AG09309 (cell line): ENCODE results near the gene FHOD3.

Experiments used
- DNase-seq: peaks from one replicate; pipeline ENCODE4 v3.0.0-alpha.2; 2010; ENCODE audit warnings: low read depth
- H3K4me3 ChIP-seq: 2 replicates; pipeline ENCODE4 v1.5.1; 2011; ENCODE audit warnings: mild to moderate bottlenecking, low read depth, low read length, moderate library complexity; ENCODE audit not compliant: control insufficient read depth
- TF ChIP-seq, protein P1 (sequence below): IDR thresholded peaks from 2 replicates; pipeline ENCODE4 v1.5.1; 2011; ENCODE audit warnings: mild to moderate bottlenecking, low read depth, low read length, inconsistent platforms; ENCODE audit not compliant: insufficient read depth, control insufficient read depth; ENCODE audit errors: missing control alignments

Gene FHOD3

DNA sequence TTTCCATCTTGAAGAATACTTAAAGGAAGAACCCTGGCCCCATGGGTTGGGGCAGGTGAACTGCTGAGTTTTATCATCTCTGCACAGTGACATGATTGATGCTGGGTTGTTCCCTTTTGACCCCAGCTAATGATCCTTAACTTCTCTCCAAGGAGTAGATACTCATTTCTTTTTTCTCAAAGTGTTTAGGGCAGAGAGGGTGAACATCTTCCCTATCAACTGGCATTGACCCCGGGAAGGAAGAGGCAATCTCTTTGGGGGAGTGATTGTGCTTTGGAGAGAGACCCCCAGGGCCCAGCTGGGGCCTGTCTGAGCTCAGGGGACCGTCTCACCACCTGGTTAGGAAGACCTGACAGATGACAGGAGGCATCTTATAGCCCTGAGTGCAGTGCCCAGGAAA is 190.6 kb downstream of the FHOD3 start:
- H3K4me3 ChIP-seq: no peak overlapping the region
- no peak for DNase-seq
- TF ChIP-seq, protein P1, sequence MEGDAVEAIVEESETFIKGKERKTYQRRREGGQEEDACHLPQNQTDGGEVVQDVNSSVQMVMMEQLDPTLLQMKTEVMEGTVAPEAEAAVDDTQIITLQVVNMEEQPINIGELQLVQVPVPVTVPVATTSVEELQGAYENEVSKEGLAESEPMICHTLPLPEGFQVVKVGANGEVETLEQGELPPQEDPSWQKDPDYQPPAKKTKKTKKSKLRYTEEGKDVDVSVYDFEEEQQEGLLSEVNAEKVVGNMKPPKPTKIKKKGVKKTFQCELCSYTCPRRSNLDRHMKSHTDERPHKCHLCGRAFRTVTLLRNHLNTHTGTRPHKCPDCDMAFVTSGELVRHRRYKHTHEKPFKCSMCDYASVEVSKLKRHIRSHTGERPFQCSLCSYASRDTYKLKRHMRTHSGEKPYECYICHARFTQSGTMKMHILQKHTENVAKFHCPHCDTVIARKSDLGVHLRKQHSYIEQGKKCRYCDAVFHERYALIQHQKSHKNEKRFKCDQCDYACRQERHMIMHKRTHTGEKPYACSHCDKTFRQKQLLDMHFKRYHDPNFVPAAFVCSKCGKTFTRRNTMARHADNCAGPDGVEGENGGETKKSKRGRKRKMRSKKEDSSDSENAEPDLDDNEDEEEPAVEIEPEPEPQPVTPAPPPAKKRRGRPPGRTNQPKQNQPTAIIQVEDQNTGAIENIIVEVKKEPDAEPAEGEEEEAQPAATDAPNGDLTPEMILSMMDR: no peak

DNA sequence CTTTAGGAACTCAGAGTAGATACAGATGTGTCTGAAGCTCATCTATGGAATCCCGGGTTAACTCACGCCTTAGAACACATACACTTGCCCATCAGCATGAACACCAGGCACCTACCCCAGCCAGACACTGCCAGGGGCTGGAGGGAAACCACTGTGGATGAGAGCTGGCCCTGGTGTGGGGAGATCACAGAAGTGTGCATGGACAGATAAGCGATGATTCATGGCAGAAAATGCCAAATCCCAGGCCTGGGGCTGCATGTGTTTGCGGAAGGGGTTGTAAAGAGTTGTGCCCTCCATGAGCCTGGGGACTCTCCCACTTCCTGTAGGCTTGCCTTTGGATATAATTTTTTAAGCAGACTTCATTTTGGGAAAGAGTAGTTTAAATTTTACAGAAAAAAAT is 193.4 kb downstream of the FHOD3 start:
- DNase-seq: no peak
- TF ChIP-seq, protein P1: no peak
- H3K4me3 ChIP-seq: no peak overlapping the region

DNA sequence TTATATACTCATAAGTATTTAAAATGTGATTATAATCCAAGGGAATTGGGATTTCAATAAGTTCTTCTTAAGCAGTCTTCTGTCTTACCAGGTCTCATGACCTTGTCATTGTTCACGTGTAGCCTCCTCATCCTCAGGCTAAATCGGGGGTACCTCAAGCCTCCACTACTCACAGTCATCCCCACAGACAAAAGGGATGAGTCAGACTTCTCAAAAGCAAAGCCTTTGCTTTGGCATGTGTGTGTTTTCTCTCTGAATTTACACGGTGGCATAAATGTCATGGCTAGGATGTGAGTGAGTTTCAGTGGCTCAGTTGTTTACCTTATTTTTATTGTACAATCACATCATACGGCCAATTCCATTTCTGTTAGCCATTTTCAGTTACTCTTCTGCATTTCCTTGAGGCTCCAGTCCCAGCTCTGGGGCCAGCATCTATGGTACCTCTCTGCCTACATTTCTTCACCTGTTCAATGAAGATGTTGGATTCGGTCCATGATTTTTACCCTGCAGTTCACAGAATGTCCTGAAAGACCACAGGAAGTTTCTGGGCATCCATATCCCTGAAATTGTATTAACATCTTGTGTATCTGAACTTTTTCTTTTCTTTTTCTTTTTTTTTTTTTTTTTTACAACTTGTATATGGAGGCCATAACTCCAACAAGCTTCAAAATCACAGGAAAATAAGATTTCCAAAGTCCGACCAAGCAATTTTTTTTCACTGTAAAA is 195.3 kb downstream of the FHOD3 start:
- no peak overlapping the region for H3K4me3 ChIP-seq
- TF ChIP-seq, protein P1: no peak
- DNase-seq: no peak

DNA sequence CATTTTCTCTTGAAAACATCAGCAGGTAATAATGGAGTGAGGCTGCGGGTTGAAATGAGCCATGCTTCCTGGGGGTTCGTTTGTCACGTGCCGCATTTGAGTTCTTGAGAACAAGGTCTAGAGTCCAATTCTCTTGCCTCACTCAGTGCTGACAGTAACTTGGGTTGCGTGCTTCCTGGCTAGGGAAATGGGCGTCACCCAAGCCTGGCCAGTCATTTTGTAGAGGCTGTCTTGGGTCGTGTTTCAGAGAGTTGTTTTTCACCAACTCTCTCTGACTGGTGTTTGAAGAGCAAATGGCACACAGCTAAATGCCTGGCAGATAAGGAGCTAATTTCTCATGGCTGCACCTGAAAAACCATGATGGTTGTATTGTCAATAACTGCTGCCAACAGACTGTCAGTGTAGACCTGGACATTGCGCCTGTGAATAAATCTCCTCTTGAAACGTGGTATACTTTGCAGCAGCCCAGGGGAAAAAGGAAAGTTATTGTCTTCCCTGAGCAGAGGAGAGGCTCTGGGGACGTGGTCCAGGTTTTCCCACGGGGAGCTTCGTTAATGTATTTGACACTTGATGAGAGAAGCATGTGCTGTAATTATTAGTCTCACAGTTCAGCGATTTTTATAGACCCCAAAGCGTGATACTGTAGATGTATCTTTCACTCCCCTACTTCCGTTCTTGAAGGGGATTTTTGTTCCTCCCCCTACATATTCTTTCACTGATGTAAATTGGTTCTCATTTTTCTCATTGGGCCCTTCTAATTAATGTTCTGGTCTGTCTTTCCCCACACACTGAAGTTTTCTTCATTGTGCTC is 196.0 kb downstream of the FHOD3 start:
- no peak overlapping the region for H3K4me3 ChIP-seq
- TF ChIP-seq, protein P1: no peak
- DNase-seq: no peak

DNA sequence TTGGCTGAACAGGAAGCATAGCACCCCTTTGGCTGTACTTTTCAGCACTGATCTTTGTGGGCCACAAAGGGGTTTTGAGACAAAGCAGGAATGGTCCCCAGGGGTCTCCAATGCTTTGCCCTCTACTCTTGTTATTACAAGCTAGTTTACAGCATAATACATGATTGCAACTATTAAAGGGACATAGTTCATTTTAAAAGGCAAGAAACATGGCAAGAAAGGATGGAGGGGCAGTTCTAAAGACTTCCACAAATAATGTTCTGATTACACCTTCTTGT is 196.6 kb downstream of the FHOD3 start:
- no peak overlapping the region for H3K4me3 ChIP-seq
- no peak for DNase-seq
- TF ChIP-seq, protein P1: no peak

DNA sequence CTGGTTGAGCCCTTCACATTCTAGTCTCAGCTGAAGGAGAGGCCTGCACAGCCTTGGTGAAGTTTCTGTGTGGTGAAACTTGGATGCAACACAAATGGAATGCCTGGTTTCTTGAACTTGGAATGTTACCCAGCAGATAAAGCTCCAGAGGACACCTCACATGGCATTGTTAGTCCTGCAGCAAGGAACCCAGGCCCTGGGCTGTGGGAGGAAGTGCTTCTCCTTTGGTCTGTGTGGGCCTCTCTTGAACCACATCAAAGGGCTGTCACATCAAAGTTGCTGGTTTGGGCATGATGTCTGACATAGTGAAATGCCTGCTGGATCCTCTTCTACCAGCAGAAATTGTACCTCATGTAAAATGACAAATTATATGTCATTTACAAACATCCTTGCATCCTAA is 198.5 kb downstream of the FHOD3 start:
- no peak overlapping the region for H3K4me3 ChIP-seq
- DNase-seq: no peak
- TF ChIP-seq, protein P1: no peak

DNA sequence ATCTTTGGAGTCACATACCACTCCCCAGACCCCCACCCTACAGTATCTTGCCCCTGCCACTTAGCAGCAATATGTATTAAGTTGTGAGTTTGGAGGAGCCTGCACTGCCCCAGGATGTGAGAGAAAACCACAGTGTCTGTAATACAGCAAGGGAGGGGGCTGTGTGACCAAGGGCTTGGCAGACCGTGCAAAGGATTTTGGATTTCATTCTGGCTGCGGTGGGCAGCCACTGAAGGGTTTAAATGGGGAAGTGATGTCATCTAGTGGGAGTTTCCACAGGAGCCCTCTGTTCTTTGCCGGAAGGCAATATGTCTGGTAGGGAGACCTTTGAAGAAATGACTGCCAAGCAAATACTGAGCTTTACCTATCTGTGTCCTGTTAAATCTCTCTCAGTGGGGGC is 202.4 kb downstream of the FHOD3 start:
- no peak overlapping the region for H3K4me3 ChIP-seq
- DNase-seq: no peak
- TF ChIP-seq, protein P1: no peak
